IMR-90 (cell line): ENCODE measurements around the gene STAT1. TPM values are rescaled to one million over a fixed set of nuclear protein-coding genes. Genes with fewer than 3 reads are reported as not detected.
A peak's percentile ranks its signal among the peaks of the same experiment; 100 is the strongest.

Source experiments
- ATAC-seq: fragments of 200-7000 bp; cut with Tn5 transposase; 2 replicates; pipeline ENCODE4 v1.9.1; 2020; ENCODE audit warnings: low read depth, mild to moderate bottlenecking, moderate library complexity
- BruUV-seq: library from RNA; stranded (reverse); fragments of 400-500 nt; replicated peaks from 2 replicates; lab custom pipeline; 2021; lab: Mats Ljungman, UMichigan
- CTCF ChIA-PET: fragments of 300-600 bp; formaldehyde crosslinking; extraction: SDS; loops from one replicate; lab custom pipeline; 2021; ENCODE audit warnings: antibody characterized with exemption; lab: Yijun Ruan, JAX
- POLR2A ChIA-PET: fragments of 300-600 bp; sonication (Branson Sonifier 250); formaldehyde crosslinking; loops from one replicate; lab custom pipeline; 2022; ENCODE audit warnings: antibody characterized with exemption; ENCODE audit not compliant: unreplicated experiment; lab: Charles Lee
- DNase-seq: peaks from one replicate; pipeline ENCODE4 v3.0.0; 2013
- H2AFZ ChIP-seq: replicated peaks from 2 replicates; pipeline ENCODE3; 2013; ENCODE audit warnings: low read length, mild to moderate bottlenecking; ENCODE audit not compliant: poor library complexity
- H2AK5ac ChIP-seq: 2 replicates; pipeline ENCODE4 v1.6.1; 2013; ENCODE audit warnings: low read depth, low read length, inconsistent platforms
- H2AK9ac ChIP-seq: replicated peaks from 2 replicates; pipeline ENCODE3; 2013; ENCODE audit warnings: mild to moderate bottlenecking, low read depth, low read length, moderate library complexity; ENCODE audit not compliant: poor library complexity
- H2BK120ac ChIP-seq: 2 replicates; pipeline ENCODE4 v1.6.1; 2013; ENCODE audit warnings: low read depth, low read length, inconsistent platforms
- H2BK15ac ChIP-seq: 3 replicates; pipeline ENCODE4 v1.6.1; 2013; ENCODE audit warnings: low read depth, low read length, inconsistent platforms
- H2BK20ac ChIP-seq: 2 replicates; pipeline ENCODE4 v1.6.1; 2013; ENCODE audit warnings: low read depth, mild to moderate bottlenecking, inconsistent platforms, low read length, moderate library complexity
- H2BK5ac ChIP-seq: 2 replicates; pipeline ENCODE4 v1.6.1; 2013; ENCODE audit warnings: mild to moderate bottlenecking, low read depth, low read length, inconsistent platforms; ENCODE audit not compliant: poor library complexity, severe bottlenecking
- H3K14ac ChIP-seq: replicated peaks from 2 replicates; pipeline ENCODE4 v1.6.1; 2013; ENCODE audit warnings: low read depth, low read length, inconsistent platforms
- H3K18ac ChIP-seq: 2 replicates; pipeline ENCODE4 v1.6.1; 2013; ENCODE audit warnings: low read depth, low read length, control low read depth
- H3K23ac ChIP-seq: 2 replicates; pipeline ENCODE4 v1.6.1; 2013; ENCODE audit warnings: low read depth, low read length, inconsistent platforms
- H3K27ac ChIP-seq: 2 replicates; pipeline ENCODE4 v1.5.1; 2013; ENCODE audit warnings: mild to moderate bottlenecking, control low read depth, low read length; ENCODE audit not compliant: insufficient read depth
- H3K27me3 ChIP-seq: 2 replicates; pipeline ENCODE4 v1.6.1; 2013; ENCODE audit warnings: low read length; ENCODE audit not compliant: control insufficient read depth, insufficient read depth
- H3K36me3 ChIP-seq: 2 replicates; pipeline ENCODE4 v1.6.1; 2013; ENCODE audit warnings: low read length, mixed read lengths; ENCODE audit not compliant: control insufficient read depth, insufficient read depth
- H3K4ac ChIP-seq: 2 replicates; pipeline ENCODE4 v1.6.1; 2013; ENCODE audit warnings: low read depth, low read length, inconsistent platforms
- H3K4me1 ChIP-seq: 2 replicates; pipeline ENCODE4 v1.6.1; 2013; ENCODE audit warnings: low read length, mixed read lengths; ENCODE audit not compliant: control insufficient read depth, insufficient read depth
- H3K4me2 ChIP-seq: 2 replicates; pipeline ENCODE4 v1.6.1; 2013; ENCODE audit warnings: low read depth, mild to moderate bottlenecking, control low read depth, low read length, moderate library complexity
- H3K4me3 ChIP-seq: 2 replicates; pipeline ENCODE4 v1.5.1; 2013; ENCODE audit warnings: low read depth, mild to moderate bottlenecking, control low read depth, low read length, moderate library complexity; ENCODE audit not compliant: insufficient read depth
- H3K56ac ChIP-seq: 2 replicates; pipeline ENCODE4 v1.6.1; 2013; ENCODE audit warnings: low read length, inconsistent platforms; ENCODE audit not compliant: insufficient read depth; ENCODE audit errors: extremely low read depth
- H3K79me1 ChIP-seq, 2 experiments: 2 replicates each; pipeline ENCODE4 v1.6.1; 2013; ENCODE audit warnings: low read length in 2 of 2, inconsistent platforms in 1 of 2, low read depth in 1 of 2
- H3K9ac ChIP-seq: 2 replicates; pipeline ENCODE4 v1.6.1; 2013; ENCODE audit warnings: low read depth, low read length, control low read depth
- H3K9me1 ChIP-seq: 2 replicates; pipeline ENCODE4 v1.6.1; 2013; ENCODE audit warnings: low read length, inconsistent platforms; ENCODE audit not compliant: insufficient read depth
- H3K9me3 ChIP-seq: 2 replicates; pipeline ENCODE4 v1.6.1; 2013; ENCODE audit warnings: low read length; ENCODE audit not compliant: control insufficient read depth, insufficient read depth
- H4K20me1 ChIP-seq: 2 replicates; pipeline ENCODE4 v1.6.1; 2013; ENCODE audit warnings: low read length, inconsistent platforms; ENCODE audit not compliant: insufficient read depth
- H4K5ac ChIP-seq: 2 replicates; pipeline ENCODE4 v1.6.1; 2013; ENCODE audit warnings: mild to moderate bottlenecking, low read depth, low read length, control low read depth
- H4K8ac ChIP-seq, 2 experiments: 2 replicates each; pipeline ENCODE4 v1.6.1; 2013; ENCODE audit warnings: low read depth in 2 of 2, low read length in 2 of 2, control low read depth in 1 of 2, inconsistent platforms in 1 of 2
- H4K91ac ChIP-seq: 2 replicates; pipeline ENCODE4 v1.6.1; 2013; ENCODE audit warnings: low read depth, low read length, inconsistent platforms; ENCODE audit not compliant: insufficient read depth
- ELK1 ChIP-seq: fragments of 150-350 bp; IDR thresholded peaks from 2 replicates; pipeline ENCODE4 v1.6.1; 2016; ENCODE audit warnings: low read depth, mild to moderate bottlenecking, low read length, moderate library complexity, borderline replicate concordance
- FOS ChIP-seq: fragments of 150-350 bp; IDR thresholded peaks from 2 replicates; pipeline ENCODE4 v1.6.1; 2016; ENCODE audit warnings: low read depth, low read length
- MAFK ChIP-seq: IDR thresholded peaks from 2 replicates; pipeline ENCODE4 v1.6.1; 2012; ENCODE audit warnings: low read depth, low read length, improper control_type of control experiment
- WGBS, 2 experiments: methylation state at CpG; one replicate each; pipeline versions ENCODE4 v1.1.5 to v1.1.7; 2013; ENCODE audit warnings: missing lambda C conversion rate in 2 of 2; ENCODE audit not compliant: insufficient read length in 1 of 2; ENCODE audit errors: extremely low coverage in 2 of 2; 5-methylcytosine and 5-hydroxymethylcytosine counted together
- dilution Hi-C: fragments of 300-500 bp; cut with HindIII; formaldehyde crosslinking; loops from one replicate; pipeline ENCODE4 v1.14.3; 2018; ENCODE audit warnings: low sequenced_read_pairs; ENCODE audit not compliant: unreplicated experiment
- in situ Hi-C: fragments of 300-500 bp; cut with MboI; formaldehyde crosslinking; loops from 3 replicates; pipeline ENCODE4 v1.14.3; 2019; ENCODE audit warnings: low sequenced_read_pairs, inconsistent platforms, mixed read lengths
- intact Hi-C: fragments of 100-400 bp; cut with micrococcal nuclease; formaldehyde crosslinking; loops from 2 replicates; pipeline ENCODE4 v1.10.0; 2022
- polyA plus RNA-seq, 3 experiments: library from polyadenylated mRNA; depleted of rRNA; stranded (reverse); fragments of >200 nt; gene quantifications; 2 replicates each; pipeline ENCODE4 v1.2.3, GENCODE V29; 2012; ENCODE audit warnings: low replicate concordance in 1 of 3
- total RNA-seq: library from RNA; depleted of rRNA; stranded (reverse); fragments of >200 nt; gene quantifications from 2 replicates; pipeline ENCODE4 v1.2.3, GENCODE V29; 2012

STAT1 gene
- total and polyA plus RNA-seq, 2 of the 4 experiments (the other 2 are of a cell fraction), result 43.2 to 67.9 TPM

- Histone ChIP-seq H3K18ac (no peak overlapping the region), H3K56ac (no peak overlapping the region), H2BK5ac (no peak overlapping the region), H2AK5ac (no peak overlapping the region), H2AFZ (no peak overlapping the region), H3K27me3 (no peaks in the 10 kb centered on the region), H3K14ac (no peak overlapping the region), H3K23ac (no peak overlapping the region), H4K91ac (no peak overlapping the region), H2AK9ac (no peak overlapping the region), H3K4ac (no peak overlapping the region), H4K5ac (no peak overlapping the region), H4K8ac (no peak overlapping the region), H2BK15ac (no peak overlapping the region), H3K4me1 (no peaks in the 10 kb centered on the region), H4K20me1 (no peaks in the 10 kb centered on the region), H3K36me3 (peaks cover 42% of the 10 kb centered on the region), H3K9ac (no peak overlapping the region), H3K9me3 (no peaks in the 10 kb centered on the region), H3K4me2 (no peak overlapping the region), H3K79me1 (0 out of 4 replicates have a peak, but pooled peaks cover 0 to 3% of the 10 kb centered on the region in 2 experiments), H3K4me3 (no peak overlapping the region), H2BK120ac (no peak overlapping the region), H2BK20ac (no peak overlapping the region), H3K27ac (no peak overlapping the region), H3K9me1 (peaks cover 3% of the 10 kb centered on the region; the same call in 1 of the 2 replicates)
- BruUV-seq, result no TSS peak
- no peak for ATAC-seq
- no CpG with 5 or more reads among the region's 2 CpGs for WGBS, 2 experiments
- peak; percentile 56 for TF ChIP-seq MAFK
- no peak for TF ChIP-seq FOS
- no peak for TF ChIP-seq ELK1
- intact Hi-C loops (loop anchor here (5.0 kb wide), 1 partner anchor 34 kb away; no protein-coding TSS in a partner anchor), in situ Hi-C loops (no loop called here), dilution Hi-C loops (no loop called here)
- ChIA-PET POLR2A (no interaction called here), CTCF (no interaction called here)
- no peak for DNase-seq
Measured at GRCh38 chr2:190968522-190968921, 45.4 kb downstream of the STAT1 start.
